ENCODE results near the gene UBL7.

DNA sequence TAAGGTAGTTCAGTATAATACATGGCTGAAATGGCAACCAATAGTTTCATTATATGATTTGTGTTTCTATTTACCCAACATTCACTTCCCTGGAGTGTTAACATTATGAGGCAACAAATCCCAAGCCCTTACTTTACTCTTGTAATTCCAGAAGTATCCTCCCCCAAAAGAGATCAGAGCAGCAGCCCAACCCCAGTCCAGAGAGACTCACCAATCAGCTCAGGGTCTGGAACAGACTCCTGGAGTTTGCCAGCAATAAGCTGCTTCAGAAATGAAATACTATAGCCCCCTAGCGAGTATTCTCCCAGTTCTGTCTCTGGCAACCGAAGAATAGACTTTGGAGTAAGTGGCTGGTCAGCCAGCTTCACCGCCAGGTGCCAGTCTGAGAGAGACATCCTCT lies 2.5 kb downstream of the UBL7 start:
- no peak for TF ChIP-seq ZFX (IDR thresholded peaks at IDR 0.05)
- TF ChIP-seq, protein P1, sequence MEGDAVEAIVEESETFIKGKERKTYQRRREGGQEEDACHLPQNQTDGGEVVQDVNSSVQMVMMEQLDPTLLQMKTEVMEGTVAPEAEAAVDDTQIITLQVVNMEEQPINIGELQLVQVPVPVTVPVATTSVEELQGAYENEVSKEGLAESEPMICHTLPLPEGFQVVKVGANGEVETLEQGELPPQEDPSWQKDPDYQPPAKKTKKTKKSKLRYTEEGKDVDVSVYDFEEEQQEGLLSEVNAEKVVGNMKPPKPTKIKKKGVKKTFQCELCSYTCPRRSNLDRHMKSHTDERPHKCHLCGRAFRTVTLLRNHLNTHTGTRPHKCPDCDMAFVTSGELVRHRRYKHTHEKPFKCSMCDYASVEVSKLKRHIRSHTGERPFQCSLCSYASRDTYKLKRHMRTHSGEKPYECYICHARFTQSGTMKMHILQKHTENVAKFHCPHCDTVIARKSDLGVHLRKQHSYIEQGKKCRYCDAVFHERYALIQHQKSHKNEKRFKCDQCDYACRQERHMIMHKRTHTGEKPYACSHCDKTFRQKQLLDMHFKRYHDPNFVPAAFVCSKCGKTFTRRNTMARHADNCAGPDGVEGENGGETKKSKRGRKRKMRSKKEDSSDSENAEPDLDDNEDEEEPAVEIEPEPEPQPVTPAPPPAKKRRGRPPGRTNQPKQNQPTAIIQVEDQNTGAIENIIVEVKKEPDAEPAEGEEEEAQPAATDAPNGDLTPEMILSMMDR (IDR thresholded peaks at IDR 0.05 in 2 of 3, conservative IDR thresholded peaks at IDR 0.05 in 1 of 3; ENCODE audit: borderline replicate concordance in 1 of 3, insufficient read depth in 1 of 3, low read depth in 2 of 3, low read length in 2 of 3): no peak
- no peak for TF ChIP-seq POLR2A (IDR thresholded peaks at IDR 0.05; ENCODE audit: borderline replicate concordance, extremely low read depth, insufficient read depth, insufficient read length)
- no peak for TF ChIP-seq JUND (IDR thresholded peaks at IDR 0.05)
- TF ChIP-seq EZH2phosphoT487 (IDR thresholded peaks at IDR 0.05; ENCODE audit: borderline replicate concordance): no peak
- no peak for TF ChIP-seq EZH2 (IDR thresholded peaks at IDR 0.05)
- no peak for TF ChIP-seq CEBPB (IDR thresholded peaks at IDR 0.05; ENCODE audit: low read depth)
